WTC11 (cell line): ENCODE data around the gene ATPAF1.

ENCODE experiments used
- CBFB ChIP-seq: sonication (generic); formaldehyde crosslinking; IDR thresholded peaks from 2 replicates; pipeline ENCODE4 v1.8.1; 2022; ENCODE audit warnings: mild to moderate bottlenecking, low read depth, missing genetic modification reagents
- CREM ChIP-seq: sonication (generic); formaldehyde crosslinking; IDR thresholded peaks from 2 replicates; pipeline ENCODE4 v1.8.1; 2022; ENCODE audit warnings: mild to moderate bottlenecking, missing genetic modification reagents, moderate library complexity
- FOXJ3 ChIP-seq: sonication (generic); formaldehyde crosslinking; IDR thresholded peaks from 2 replicates; pipeline ENCODE4 v1.9.0; 2021; ENCODE audit warnings: missing genetic modification reagents, mild to moderate bottlenecking, borderline replicate concordance
- JUN ChIP-seq: sonication (generic); formaldehyde crosslinking; IDR thresholded peaks from 2 replicates; pipeline ENCODE4 v1.8.0; 2023; ENCODE audit warnings: mild to moderate bottlenecking, missing genetic modification reagents
- NFE2L1 ChIP-seq: sonication (generic); formaldehyde crosslinking; IDR thresholded peaks from 2 replicates; pipeline ENCODE4 v1.8.1; 2023; ENCODE audit warnings: missing genetic modification reagents
- NFYB ChIP-seq: sonication (generic); formaldehyde crosslinking; conservative IDR thresholded peaks from 2 replicates; pipeline ENCODE4 v1.8.0; 2022; ENCODE audit warnings: low read depth, missing genetic modification reagents
- ZNF219 ChIP-seq: sonication (generic); formaldehyde crosslinking; IDR thresholded peaks from 2 replicates; pipeline ENCODE4 v1.8.0; 2023; ENCODE audit warnings: missing genetic modification reagents, mild to moderate bottlenecking, borderline replicate concordance
- ZNF263 ChIP-seq: sonication (generic); formaldehyde crosslinking; IDR thresholded peaks from 2 replicates; pipeline ENCODE4 v1.8.1; 2022; ENCODE audit warnings: low read depth, mild to moderate bottlenecking, moderate library complexity, missing genetic modification reagents
- TF ChIP-seq, protein P1 (sequence below): fragments of 200-600 bp; IDR thresholded peaks from 2 replicates; pipeline ENCODE4 v1.8.0; 2022; ENCODE audit warnings: antibody characterized with exemption
- TF ChIP-seq, protein P2 (sequence below): sonication (generic); formaldehyde crosslinking; IDR thresholded peaks from 2 replicates; pipeline ENCODE4 v1.8.1; 2023; ENCODE audit warnings: mild to moderate bottlenecking, missing genetic modification reagents, moderate library complexity
- TF ChIP-seq, protein P3 (sequence below): sonication (generic); formaldehyde crosslinking; IDR thresholded peaks from 2 replicates; pipeline ENCODE4 v1.8.0; 2022; ENCODE audit warnings: mild to moderate bottlenecking, missing genetic modification reagents

DNA sequence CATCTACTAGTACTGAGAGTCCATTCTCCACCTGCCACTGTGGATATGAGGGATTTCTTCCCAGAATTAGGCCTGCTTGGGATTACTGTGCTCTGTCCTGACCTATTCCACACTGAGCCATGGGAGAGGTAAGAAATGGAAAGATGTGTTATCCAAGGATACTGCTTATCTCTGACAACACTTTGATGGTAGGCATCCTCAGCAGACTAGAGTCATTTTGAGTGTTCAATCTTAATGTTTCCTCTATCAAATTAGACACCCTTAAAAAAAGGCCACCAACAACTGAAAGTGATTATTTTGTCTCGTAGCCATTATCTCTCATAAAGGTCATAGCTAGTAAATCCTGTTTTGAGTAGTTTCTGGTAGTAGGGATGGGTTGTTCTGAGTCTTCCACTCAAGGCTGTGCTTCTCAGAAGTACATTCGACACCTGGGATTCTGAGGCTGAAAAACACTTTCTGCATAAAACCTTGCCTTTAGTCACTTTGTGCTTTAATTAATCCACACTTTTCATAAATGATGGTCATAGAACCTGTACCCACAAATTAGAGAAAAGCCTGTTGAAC is 8.8 kb downstream of the ATPAF1 start:
- TF ChIP-seq, protein P1, sequence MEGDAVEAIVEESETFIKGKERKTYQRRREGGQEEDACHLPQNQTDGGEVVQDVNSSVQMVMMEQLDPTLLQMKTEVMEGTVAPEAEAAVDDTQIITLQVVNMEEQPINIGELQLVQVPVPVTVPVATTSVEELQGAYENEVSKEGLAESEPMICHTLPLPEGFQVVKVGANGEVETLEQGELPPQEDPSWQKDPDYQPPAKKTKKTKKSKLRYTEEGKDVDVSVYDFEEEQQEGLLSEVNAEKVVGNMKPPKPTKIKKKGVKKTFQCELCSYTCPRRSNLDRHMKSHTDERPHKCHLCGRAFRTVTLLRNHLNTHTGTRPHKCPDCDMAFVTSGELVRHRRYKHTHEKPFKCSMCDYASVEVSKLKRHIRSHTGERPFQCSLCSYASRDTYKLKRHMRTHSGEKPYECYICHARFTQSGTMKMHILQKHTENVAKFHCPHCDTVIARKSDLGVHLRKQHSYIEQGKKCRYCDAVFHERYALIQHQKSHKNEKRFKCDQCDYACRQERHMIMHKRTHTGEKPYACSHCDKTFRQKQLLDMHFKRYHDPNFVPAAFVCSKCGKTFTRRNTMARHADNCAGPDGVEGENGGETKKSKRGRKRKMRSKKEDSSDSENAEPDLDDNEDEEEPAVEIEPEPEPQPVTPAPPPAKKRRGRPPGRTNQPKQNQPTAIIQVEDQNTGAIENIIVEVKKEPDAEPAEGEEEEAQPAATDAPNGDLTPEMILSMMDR = no peak
- no peak for TF ChIP-seq ZNF219
- TF ChIP-seq CREM = no peak
- TF ChIP-seq NFE2L1 (CRISPR knock-in tag) = no peak
- no peak for TF ChIP-seq JUN
- TF ChIP-seq ZNF263 (CRISPR knock-in tag) = no peak
- TF ChIP-seq CBFB (CRISPR knock-in tag) = no peak
- TF ChIP-seq, protein P2, sequence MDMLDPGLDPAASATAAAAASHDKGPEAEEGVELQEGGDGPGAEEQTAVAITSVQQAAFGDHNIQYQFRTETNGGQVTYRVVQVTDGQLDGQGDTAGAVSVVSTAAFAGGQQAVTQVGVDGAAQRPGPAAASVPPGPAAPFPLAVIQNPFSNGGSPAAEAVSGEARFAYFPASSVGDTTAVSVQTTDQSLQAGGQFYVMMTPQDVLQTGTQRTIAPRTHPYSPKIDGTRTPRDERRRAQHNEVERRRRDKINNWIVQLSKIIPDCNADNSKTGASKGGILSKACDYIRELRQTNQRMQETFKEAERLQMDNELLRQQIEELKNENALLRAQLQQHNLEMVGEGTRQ = no peak
- TF ChIP-seq, protein P3, sequence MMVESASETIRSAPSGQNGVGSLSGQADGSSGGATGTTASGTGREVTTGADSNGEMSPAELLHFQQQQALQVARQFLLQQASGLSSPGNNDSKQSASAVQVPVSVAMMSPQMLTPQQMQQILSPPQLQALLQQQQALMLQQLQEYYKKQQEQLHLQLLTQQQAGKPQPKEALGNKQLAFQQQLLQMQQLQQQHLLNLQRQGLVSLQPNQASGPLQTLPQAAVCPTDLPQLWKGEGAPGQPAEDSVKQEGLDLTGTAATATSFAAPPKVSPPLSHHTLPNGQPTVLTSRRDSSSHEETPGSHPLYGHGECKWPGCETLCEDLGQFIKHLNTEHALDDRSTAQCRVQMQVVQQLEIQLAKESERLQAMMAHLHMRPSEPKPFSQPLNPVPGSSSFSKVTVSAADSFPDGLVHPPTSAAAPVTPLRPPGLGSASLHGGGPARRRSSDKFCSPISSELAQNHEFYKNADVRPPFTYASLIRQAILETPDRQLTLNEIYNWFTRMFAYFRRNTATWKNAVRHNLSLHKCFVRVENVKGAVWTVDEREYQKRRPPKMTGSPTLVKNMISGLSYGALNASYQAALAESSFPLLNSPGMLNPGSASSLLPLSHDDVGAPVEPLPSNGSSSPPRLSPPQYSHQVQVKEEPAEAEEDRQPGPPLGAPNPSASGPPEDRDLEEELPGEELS (CRISPR knock-in tag) = no peak
- TF ChIP-seq FOXJ3 = no peak
- no peak for TF ChIP-seq NFYB (CRISPR knock-in tag)
